ENCODE results near the gene GRID1.

Gene GRID1

DNA sequence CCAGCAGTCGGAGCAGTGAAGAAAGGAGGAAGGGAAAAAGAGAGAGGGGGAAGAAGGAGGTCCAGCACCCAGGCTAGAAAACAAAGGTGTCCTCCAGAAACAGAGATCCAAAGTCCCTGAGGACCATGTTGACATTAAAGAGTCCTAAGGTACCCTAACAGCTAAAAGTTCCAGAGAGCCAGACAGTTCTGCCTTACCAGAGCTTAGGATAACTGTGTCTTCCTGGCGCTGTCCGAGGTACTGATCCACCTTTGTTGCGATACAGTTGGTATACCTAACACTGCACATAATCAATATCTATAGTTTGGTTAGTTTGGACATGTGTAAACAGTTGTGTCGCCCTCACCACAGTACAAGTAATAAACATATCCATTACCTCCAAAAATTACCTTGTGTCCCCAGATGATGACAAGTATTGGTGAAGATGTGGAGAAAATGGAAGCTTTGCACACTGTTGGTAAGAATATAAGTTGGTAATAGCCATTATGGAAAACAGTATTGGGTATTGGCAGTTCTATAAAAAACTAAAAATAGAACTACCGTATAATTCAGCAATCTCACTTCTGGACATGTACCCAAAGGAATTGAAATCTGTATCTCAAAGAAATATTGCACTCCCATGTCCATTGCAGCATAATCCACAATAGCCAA lies 59.8 kb downstream of the GRID1 start:
- DNase-seq = peak in 1 of 2 experiments; percentile 6
- TF ChIP-seq GATA1 (IDR thresholded peaks at IDR 0.05; ENCODE audit: low read depth, low read length) (no peak), POLR2A (IDR thresholded peaks at IDR 0.05; ENCODE audit: low read length) (no peak)

DNA sequence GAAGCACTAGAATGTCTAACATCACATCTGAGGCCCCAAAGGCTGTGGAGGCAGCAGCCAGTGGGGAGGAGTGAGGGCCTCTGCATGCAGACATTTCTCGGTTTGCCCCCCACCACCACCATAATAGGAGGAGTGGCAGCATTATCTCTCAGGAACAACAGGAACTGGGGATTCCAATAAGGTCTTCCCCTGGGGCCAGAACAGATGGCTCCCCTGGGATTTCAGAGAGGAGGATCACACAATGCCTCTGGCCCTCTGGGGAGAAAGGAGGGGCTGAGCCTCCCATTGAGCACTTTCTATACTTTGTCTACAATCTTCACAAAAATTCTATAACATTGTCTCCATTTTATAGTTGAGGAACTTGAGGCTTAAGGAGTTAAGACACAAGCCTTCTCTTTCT lies 61.1 kb downstream of the GRID1 start:
- no peak for TF ChIP-seq POLR2A (IDR thresholded peaks at IDR 0.05; ENCODE audit: low read length)
- no peak for TF ChIP-seq GATA1 (IDR thresholded peaks at IDR 0.05; ENCODE audit: low read depth, low read length)
- no peak for DNase-seq

DNA sequence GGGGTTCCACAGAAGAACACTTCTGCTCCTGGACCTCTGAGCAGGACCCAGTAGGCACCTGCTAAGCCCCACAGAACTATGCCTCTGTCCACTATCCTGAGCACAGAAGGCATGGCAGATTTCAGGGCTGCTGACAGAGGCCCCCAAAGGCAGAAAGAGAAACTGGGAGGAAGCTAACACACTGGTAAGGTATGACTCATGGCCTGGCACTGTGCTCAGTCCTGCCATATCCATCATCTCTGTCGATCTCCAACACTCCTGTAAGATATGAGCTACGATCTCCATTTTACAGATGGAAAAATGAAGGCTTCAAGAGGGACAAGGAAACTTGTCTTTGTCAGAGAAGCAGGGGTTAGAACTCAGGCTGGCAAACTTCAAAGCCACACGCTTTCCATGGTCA lies 62.2 kb downstream of the GRID1 start:
- no peak for TF ChIP-seq POLR2A (IDR thresholded peaks at IDR 0.05; ENCODE audit: low read length)
- TF ChIP-seq GATA1 (IDR thresholded peaks at IDR 0.05; ENCODE audit: low read depth, low read length) = no peak

DNA sequence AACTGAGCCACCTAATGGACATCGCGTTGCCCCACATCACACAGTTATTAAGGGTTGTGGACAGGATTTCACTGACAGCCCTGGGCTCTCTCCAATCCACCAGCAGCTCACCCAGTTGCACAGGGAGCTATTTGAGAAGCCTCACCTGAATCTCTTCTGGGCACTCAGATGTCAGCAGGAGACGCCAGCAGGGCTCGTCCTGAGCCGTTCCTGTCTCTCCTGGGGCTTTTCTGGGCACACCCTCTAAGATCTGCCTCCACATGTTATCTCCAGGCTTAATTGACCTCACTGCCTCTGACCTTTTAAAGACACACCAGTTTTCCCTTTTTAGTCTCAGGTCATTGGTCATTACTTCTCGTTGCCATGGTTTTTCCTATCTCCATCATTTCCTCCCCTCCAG lies 63.0 kb downstream of the GRID1 start:
- TF ChIP-seq GATA1 (IDR thresholded peaks at IDR 0.05; ENCODE audit: low read depth, low read length) = no peak
- TF ChIP-seq POLR2A (IDR thresholded peaks at IDR 0.05; ENCODE audit: low read length) = no peak

More for the DNA sequence above, 62.2 kb downstream of the GRID1 start:
- no peak for DNase-seq

DNA sequence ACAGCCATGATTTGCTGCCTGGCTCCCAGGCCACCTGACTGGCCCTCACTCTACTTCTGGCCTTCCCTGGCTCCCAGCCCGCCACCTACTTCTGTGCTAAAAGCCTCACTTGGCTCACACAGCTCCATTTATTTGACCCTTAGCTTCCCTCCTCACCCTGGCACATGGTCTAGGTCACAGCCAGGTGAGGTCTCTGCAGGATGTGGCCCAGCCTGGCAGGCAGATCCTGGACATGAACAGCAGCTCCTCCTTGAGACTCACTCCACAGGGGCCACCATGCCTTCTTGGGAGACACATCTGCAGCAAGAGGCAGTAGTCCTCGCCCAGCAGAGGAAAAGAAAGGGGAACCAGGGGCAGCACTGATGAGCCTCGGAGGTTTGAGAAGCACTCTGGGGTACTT lies 64.6 kb downstream of the GRID1 start:
- TF ChIP-seq GATA1 (IDR thresholded peaks at IDR 0.05; ENCODE audit: low read depth, low read length) (no peak), POLR2A (IDR thresholded peaks at IDR 0.05; ENCODE audit: low read length) (no peak)
- DNase-seq = no peak

More for the DNA sequence above, 63.0 kb downstream of the GRID1 start:
- DNase-seq = no peak

DNA sequence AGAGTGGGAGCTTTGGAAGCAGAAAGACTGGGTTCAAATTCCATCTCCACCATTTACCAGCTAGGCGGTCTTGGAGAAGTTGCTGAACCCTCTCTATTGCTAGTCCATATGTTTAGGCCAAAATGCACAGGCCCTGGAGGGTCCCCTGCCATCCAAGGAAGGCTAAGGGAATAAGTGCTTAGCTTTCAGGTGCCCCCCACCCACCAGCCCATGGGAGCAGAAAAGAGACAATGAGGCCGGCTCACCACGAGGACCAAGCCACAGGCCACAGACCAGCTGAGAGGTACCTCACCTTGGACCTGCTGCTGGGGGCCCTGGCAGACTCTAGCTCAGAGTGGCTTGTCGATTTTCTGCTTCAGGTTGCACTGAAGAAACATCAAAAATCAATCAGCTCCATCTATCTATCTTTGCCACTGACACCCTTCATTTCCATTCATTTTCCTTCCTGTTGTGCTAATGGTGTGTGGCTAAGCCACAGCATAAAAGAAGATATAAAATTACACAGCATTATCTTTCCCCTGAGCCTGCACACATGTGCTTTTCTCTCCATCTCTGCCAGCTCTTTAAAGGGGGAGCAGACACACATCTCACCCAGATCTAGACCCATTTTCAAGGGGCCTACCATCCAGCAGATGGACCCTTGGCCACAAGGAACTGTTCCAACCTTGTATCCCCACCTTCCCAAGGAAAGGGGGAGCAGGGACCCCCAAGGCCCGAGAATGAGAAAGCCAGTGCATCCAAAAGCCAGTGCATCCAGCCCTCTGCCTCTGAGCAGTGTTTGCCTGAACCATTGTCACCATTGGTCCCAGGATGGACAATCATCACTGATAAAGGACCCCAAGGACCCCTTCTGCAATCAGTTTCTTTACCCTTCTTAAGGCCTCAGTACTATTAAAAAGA lies 65.4 kb downstream of the GRID1 start:
- DNase-seq = no peak
- TF ChIP-seq POLR2A (IDR thresholded peaks at IDR 0.05; ENCODE audit: low read length) (no peak), GATA1 (IDR thresholded peaks at IDR 0.05; ENCODE audit: low read depth, low read length) (no peak)

DNA sequence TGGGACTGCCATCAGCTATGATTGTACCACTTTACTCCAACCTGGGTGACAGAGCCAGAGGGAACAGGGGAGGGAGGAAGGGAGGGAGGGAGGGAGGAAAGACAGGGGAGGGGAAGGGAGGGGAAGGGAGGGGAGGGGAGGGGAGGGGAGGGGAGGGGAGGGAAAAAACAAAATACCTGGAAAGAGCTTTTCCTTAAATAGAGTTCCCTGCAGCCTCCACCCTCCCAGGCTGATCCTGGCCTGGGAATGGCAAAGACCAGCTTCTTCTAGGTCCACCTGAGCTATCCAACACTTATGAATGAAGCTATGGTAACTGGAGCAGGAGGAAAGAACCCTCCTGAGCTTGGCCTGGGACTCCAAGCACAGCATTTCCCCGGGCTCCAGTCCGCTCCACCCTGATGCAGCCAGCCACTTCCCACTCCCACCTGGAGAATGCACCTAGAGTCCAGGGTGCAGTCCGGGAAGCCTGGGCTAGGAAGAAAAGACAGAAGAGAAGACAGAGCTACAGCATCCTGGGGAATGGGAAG lies 66.1 kb downstream of the GRID1 start:
- TF ChIP-seq POLR2A (IDR thresholded peaks at IDR 0.05; ENCODE audit: low read length) = no peak
- no peak for TF ChIP-seq GATA1 (IDR thresholded peaks at IDR 0.05; ENCODE audit: low read depth, low read length)
- DNase-seq = no peak

DNA sequence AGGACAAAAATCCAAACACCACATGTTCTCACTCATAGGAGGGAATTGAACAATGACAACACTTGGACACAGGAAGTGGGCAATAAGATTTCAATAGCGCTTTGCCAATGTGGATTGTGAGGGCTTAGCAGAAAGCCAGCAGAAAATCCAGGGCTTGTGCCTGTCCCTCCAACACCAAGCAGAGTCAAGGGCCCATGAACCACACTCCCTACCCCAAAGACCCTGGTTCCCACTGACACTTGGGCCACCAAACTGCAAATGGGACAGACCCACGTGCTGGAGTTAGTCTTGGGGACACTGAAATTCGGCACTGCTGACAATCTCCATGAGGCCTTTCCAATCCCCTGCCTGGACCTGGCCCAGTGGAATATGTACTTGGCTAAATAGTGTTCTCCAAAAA lies 67.0 kb downstream of the GRID1 start:
- no peak for DNase-seq
- TF ChIP-seq GATA1 (IDR thresholded peaks at IDR 0.05; ENCODE audit: low read depth, low read length) (no peak), POLR2A (IDR thresholded peaks at IDR 0.05; ENCODE audit: low read length) (no peak)

DNA sequence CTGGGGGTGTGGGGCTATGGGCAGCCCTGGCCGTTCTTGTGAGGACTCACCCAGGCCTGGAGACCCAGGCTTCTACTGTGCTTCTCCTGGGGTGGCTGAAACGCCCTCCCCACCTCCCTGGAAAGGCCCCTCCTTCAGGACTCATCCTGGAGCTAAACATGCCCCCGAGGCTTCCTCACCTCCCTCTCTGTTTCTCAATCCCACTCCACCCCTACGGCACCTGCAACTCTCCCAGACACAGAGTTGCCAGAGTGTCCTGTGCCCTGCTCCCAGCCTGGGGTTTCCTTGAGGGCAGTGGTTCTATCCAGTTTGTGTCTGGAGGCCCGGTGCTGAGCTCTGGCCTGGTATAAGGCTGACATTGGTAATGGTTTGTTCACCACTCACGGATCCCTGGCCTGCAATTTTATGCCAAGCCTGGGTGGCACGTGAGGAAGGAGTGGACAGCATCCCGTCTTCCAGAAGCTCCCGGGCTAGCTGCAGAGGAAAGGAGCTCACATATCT lies 68.0 kb downstream of the GRID1 start:
- DNase-seq = no peak
- TF ChIP-seq POLR2A (IDR thresholded peaks at IDR 0.05; ENCODE audit: low read length) (no peak), GATA1 (IDR thresholded peaks at IDR 0.05; ENCODE audit: low read depth, low read length) (no peak)

DNA sequence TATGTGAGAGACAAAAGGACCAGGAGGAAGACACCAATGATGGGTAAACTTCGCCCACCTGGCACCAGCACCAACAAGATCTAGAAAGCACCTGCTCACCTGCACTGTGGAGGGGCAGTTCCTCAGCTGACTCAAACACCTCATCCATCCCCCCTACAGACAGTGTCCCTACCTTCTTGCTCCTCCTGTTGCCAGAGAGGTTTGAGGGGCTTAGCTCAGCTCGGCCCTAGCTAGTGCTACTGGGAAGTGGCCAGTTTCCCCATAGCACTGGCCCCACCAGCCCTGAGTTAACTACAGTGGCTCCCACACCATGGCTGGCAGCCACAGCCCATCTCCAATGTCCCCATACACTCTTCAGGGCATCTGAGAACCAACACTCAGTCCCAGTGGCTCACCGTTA lies 70.8 kb downstream of the GRID1 start:
- DNase-seq = no peak
- TF ChIP-seq POLR2A (IDR thresholded peaks at IDR 0.05; ENCODE audit: low read length) (no peak), GATA1 (IDR thresholded peaks at IDR 0.05; ENCODE audit: low read depth, low read length) (no peak)

DNA sequence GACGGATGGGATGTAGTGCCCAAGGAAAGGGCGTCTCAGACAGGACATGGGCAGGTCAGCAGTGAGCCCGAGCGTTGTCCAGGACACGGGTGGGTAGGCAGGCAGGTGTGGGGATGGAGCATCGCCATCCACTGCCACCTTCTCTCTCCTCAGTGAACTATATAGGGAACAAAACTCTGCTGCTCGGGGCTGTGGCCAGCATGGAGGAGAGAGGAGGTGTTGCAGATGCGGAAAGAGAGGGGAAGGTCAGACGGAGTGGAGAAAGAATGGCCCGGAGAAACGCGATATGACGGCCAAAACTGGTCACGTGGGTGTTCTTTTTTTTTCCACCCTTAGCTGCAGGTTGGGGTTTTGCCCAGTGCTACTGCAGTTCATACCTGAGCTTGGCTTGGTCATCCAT lies 71.2 kb downstream of the GRID1 start:
- DNase-seq = no peak
- TF ChIP-seq GATA1 (IDR thresholded peaks at IDR 0.05; ENCODE audit: low read depth, low read length) (no peak), POLR2A (IDR thresholded peaks at IDR 0.05; ENCODE audit: low read length) (no peak)

DNA sequence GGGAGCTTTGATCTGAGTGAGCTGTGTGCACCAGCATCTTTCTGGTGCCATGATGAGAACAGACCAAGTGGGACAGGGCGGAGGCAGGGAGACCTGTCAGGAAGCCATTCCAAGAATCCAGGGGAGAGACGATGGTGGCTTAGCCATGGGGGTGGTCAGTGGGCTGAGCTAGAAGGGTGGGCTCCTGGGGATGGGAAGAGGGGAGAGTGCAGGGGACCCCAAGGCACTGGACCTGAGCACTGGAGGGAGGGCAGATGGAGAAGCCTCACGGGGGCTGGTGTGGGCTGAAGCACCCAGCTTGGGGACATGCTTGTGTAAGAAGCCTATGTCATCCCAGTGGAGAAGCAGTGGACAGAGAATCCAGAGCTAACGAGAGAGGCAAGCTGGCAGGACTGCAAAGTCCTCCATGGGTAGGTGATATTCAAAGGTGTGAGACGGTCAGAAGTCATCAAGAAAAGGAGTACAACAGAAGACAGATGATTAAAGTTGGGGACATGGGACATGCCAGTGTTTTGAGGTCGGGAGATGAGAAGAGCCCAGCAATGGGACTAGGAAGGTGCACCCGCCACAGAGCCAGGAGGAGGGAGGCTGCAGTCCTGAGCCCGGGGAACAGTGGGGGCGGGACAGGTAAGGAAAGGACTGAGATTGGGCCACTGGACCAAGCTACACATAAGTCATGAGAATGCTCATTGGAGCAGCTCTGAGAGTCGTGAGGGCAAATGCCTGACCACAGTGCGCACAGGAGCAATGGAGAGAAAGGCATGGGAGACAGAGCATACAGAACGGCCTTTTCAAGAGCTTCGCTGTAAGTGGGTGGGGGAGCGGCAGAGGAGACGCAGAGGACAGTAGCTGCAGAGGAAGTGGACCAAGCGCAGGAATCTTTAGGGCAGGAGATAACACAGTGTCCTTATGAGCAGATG lies 72.0 kb downstream of the GRID1 start:
- no peak for DNase-seq
- no peak for TF ChIP-seq GATA1 (IDR thresholded peaks at IDR 0.05; ENCODE audit: low read depth, low read length)
- TF ChIP-seq POLR2A (IDR thresholded peaks at IDR 0.05; ENCODE audit: low read length) = no peak

DNA sequence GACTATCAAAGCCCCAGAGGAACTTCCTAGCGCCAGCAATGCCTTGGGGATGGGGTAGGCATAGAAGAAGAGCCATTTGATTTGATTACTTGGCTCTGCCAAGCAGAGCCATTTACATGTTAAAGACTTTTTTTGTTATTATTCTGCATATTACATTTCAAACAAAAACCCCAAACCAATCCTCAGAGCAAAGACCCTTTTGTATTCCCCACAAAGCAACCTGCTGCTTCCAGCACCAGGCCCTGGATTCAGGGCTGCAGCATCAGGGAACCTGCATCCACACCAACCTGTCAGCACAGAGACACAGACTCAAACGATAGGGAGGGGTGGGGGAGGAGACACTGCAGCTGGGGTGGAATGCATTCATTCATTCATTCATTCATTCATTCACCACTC lies 73.2 kb downstream of the GRID1 start:
- no peak for DNase-seq
- no peak for TF ChIP-seq POLR2A (IDR thresholded peaks at IDR 0.05; ENCODE audit: low read length)
- no peak for TF ChIP-seq GATA1 (IDR thresholded peaks at IDR 0.05; ENCODE audit: low read depth, low read length)

All from erythroblast (primary cell).